ENCODE measurements around the gene PPL. TPM values are rescaled to one million over a fixed set of nuclear protein-coding genes. Genes with fewer than 3 reads are reported as not detected.

The PPL gene
- total and polyA plus RNA-seq, 2 of the 13 experiments (the other 11 are each of a cell fraction or from before 2014, with no cell fraction given) = 5.7 to 6.6 TPM

DNA sequence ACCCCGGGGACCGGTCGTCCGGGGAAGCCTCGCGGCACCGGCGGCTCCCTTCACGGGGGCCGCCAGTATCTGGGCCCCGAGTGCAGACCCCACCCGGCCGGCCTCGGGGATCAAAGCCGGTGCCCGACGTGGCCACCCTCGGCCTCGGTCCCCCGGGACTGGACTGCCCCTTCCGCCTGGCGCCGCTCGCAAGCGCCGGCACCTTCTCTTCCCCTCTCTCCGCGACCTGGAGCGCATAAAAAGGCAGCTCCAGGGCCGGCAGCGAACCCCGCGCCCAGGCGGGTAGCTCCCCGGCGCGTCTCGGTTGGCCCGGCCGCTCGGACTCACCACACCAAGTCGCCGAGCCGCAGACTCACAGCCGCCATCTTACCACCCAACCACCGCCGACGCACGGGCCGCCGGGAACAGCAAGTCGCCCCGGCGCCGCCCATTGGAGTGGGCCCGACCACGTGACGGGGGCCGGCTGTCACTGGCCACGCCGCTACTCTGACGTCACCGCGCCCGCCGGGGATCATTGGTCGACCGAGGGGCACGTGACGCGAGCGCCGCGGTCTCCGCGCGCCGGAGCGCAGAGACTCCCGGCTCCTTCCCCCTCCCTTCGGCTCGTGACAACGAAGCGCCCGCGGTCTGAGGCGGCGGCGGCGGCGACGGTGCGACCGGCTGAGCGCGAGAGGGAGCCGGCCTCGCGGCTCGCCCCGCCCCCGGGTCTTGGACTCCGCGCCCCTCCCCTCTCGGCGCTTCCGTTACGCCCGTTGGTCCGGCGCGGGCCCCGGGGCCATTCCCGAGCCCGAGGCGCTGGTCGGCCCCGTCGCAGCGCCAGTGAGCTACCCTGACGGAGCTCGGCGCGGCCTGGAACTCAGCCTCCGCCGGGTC is 89.8 kb downstream of the PPL start, which contains the start of the genes GLYR1 and UBN1 (continued):
- TF ChIP-seq REL (CRISPR knock-in tag; conservative IDR thresholded peaks at IDR 0.05) = no peak
- TF ChIP-seq, protein P1, sequence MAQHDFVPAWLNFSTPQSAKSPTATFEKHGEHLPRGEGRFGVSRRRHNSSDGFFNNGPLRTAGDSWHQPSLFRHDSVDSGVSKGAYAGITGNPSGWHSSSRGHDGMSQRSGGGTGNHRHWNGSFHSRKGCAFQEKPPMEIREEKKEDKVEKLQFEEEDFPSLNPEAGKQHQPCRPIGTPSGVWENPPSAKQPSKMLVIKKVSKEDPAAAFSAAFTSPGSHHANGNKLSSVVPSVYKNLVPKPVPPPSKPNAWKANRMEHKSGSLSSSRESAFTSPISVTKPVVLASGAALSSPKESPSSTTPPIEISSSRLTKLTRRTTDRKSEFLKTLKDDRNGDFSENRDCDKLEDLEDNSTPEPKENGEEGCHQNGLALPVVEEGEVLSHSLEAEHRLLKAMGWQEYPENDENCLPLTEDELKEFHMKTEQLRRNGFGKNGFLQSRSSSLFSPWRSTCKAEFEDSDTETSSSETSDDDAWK (CRISPR knock-in tag; IDR thresholded peaks at IDR 0.05) = no peak
- peak; percentile 28; the same call in 1 of the 2 replicates for TF ChIP-seq CBX5 (CRISPR knock-in tag; IDR thresholded peaks at IDR 0.05; ENCODE audit: borderline replicate concordance)
- no peak for TF ChIP-seq ZNF124 (CRISPR knock-in tag; IDR thresholded peaks at IDR 0.05)
- peak; percentile 41; the same call in 1 of the 2 replicates for TF ChIP-seq ELF3 (CRISPR knock-in tag; IDR thresholded peaks at IDR 0.05)
- no peak for TF ChIP-seq NFE2L2 (IDR thresholded peaks at IDR 0.05; ENCODE audit: low read length)
- peak; percentile 73 for TF ChIP-seq MED8 (CRISPR knock-in tag; IDR thresholded peaks at IDR 0.05; ENCODE audit: insufficient replicate concordance)
- peak; percentile 42; the same call in 1 of the 2 replicates for TF ChIP-seq ZNF329 (CRISPR knock-in tag; IDR thresholded peaks at IDR 0.05; ENCODE audit: low read depth)
- TF ChIP-seq, protein P2, sequence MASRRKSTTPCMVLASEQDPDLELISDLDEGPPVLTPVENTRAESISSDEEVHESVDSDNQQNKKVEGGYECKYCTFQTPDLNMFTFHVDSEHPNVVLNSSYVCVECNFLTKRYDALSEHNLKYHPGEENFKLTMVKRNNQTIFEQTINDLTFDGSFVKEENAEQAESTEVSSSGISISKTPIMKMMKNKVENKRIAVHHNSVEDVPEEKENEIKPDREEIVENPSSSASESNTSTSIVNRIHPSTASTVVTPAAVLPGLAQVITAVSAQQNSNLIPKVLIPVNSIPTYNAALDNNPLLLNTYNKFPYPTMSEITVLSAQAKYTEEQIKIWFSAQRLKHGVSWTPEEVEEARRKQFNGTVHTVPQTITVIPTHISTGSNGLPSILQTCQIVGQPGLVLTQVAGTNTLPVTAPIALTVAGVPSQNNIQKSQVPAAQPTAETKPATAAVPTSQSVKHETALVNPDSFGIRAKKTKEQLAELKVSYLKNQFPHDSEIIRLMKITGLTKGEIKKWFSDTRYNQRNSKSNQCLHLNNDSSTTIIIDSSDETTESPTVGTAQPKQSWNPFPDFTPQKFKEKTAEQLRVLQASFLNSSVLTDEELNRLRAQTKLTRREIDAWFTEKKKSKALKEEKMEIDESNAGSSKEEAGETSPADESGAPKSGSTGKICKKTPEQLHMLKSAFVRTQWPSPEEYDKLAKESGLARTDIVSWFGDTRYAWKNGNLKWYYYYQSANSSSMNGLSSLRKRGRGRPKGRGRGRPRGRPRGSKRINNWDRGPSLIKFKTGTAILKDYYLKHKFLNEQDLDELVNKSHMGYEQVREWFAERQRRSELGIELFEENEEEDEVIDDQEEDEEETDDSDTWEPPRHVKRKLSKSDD (CRISPR knock-in tag; IDR thresholded peaks at IDR 0.05; ENCODE audit: low read depth) = 0 out of 2 replicates have a peak, but pooled peaks have one; percentile 22
- TF ChIP-seq, protein P3, sequence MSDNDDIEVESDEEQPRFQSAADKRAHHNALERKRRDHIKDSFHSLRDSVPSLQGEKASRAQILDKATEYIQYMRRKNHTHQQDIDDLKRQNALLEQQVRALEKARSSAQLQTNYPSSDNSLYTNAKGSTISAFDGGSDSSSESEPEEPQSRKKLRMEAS (IDR thresholded peaks at IDR 0.05) = peak; percentile 82
- peak; percentile 89 for TF ChIP-seq POLR2G (IDR thresholded peaks at IDR 0.05; ENCODE audit: low read depth, low read length)
- TF ChIP-seq SMC3 (IDR thresholded peaks at IDR 0.05; ENCODE audit: low read length) = no peak
- TF ChIP-seq, protein P4, sequence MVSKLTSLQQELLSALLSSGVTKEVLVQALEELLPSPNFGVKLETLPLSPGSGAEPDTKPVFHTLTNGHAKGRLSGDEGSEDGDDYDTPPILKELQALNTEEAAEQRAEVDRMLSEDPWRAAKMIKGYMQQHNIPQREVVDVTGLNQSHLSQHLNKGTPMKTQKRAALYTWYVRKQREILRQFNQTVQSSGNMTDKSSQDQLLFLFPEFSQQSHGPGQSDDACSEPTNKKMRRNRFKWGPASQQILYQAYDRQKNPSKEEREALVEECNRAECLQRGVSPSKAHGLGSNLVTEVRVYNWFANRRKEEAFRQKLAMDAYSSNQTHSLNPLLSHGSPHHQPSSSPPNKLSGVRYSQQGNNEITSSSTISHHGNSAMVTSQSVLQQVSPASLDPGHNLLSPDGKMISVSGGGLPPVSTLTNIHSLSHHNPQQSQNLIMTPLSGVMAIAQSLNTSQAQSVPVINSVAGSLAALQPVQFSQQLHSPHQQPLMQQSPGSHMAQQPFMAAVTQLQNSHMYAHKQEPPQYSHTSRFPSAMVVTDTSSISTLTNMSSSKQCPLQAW (CRISPR knock-in tag; IDR thresholded peaks at IDR 0.05) = no peak
- TF ChIP-seq RXRB (CRISPR knock-in tag; IDR thresholded peaks at IDR 0.05; ENCODE audit: borderline replicate concordance) = no peak; the same call in none of the 2 replicates
- TF ChIP-seq ZKSCAN1 (IDR thresholded peaks at IDR 0.05; ENCODE audit: low read length) = no peak
- no peak for TF ChIP-seq ELF1 (CRISPR knock-in tag; IDR thresholded peaks at IDR 0.05)
- TF ChIP-seq NCOA2 (CRISPR knock-in tag; IDR thresholded peaks at IDR 0.05) = no peak
- TF ChIP-seq ZNF569 (CRISPR knock-in tag; IDR thresholded peaks at IDR 0.05; ENCODE audit: borderline replicate concordance) = no peak
- TF ChIP-seq, protein P5, sequence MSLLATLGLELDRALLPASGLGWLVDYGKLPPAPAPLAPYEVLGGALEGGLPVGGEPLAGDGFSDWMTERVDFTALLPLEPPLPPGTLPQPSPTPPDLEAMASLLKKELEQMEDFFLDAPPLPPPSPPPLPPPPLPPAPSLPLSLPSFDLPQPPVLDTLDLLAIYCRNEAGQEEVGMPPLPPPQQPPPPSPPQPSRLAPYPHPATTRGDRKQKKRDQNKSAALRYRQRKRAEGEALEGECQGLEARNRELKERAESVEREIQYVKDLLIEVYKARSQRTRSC (CRISPR knock-in tag; IDR thresholded peaks at IDR 0.05; ENCODE audit: low read depth) = no peak
- TF ChIP-seq, protein P6, sequence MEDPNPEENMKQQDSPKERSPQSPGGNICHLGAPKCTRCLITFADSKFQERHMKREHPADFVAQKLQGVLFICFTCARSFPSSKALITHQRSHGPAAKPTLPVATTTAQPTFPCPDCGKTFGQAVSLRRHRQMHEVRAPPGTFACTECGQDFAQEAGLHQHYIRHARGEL (CRISPR knock-in tag; IDR thresholded peaks at IDR 0.05) = no peak
- TF ChIP-seq NFE2L1 (CRISPR knock-in tag; IDR thresholded peaks at IDR 0.05; ENCODE audit: borderline replicate concordance) = no peak
- 0 out of 2 replicates have a peak, but pooled peaks have one; percentile 29 for TF ChIP-seq MIXL1 (CRISPR knock-in tag; IDR thresholded peaks at IDR 0.05)
- no peak for TF ChIP-seq ZNF652 (CRISPR knock-in tag; IDR thresholded peaks at IDR 0.05; ENCODE audit: borderline replicate concordance, low read depth)

Data from HepG2 (cell line).